Activated T-cell treated with anti-CD3 and anti-CD28 coated beads for 48 hours (primary cell): ENCODE results near the gene DPCD.

Source experiments
- DNase-seq: peaks from one replicate; pipeline ENCODE4 v3.0.0-alpha.2; 2020; ENCODE audit warnings: low read depth

Gene DPCD

GRCh38 chr10:101567165-101568006 lies 20.7 kb upstream of the DPCD start:
- DNase-seq = no peak

GRCh38 chr10:101568054-101568745 lies 19.9 kb upstream of the DPCD start:
- DNase-seq = no peak

- DNase-seq = no peak
Observed at GRCh38 chr10:101569323-101569621, 18.8 kb upstream of the DPCD start.

GRCh38 chr10:101569622-101570427 lies 18.3 kb upstream of the DPCD start:
- peak; percentile 77 for DNase-seq

GRCh38 chr10:101570428-101571270 lies 17.5 kb upstream of the DPCD start:
- no peak for DNase-seq

GRCh38 chr10:101571271-101571925 lies 16.7 kb upstream of the DPCD start:
- no peak for DNase-seq

GRCh38 chr10:101572126-101572525 lies 16.0 kb upstream of the DPCD start:
- no peak for DNase-seq

- no peak for DNase-seq
Observed at GRCh38 chr10:101572785-101573184, 15.3 kb upstream of the DPCD start.

- no peak for DNase-seq
Observed at GRCh38 chr10:101573885-101574753, 14.0 kb upstream of the DPCD start.

- DNase-seq = no peak
Observed at GRCh38 chr10:101575091-101575490, 13.0 kb upstream of the DPCD start.

GRCh38 chr10:101575580-101576210 lies 12.4 kb upstream of the DPCD start:
- DNase-seq = no peak

GRCh38 chr10:101576211-101576863 lies 11.8 kb upstream of the DPCD start:
- no peak for DNase-seq

- DNase-seq = no peak
Observed at GRCh38 chr10:101577121-101577871, 10.8 kb upstream of the DPCD start.

- DNase-seq = no peak
Observed at GRCh38 chr10:101578192-101578591, 9.9 kb upstream of the DPCD start.

- no peak for DNase-seq
Observed at GRCh38 chr10:101578803-101579515, 9.2 kb upstream of the DPCD start.

GRCh38 chr10:101579516-101579870 lies 8.6 kb upstream of the DPCD start:
- DNase-seq = no peak

- DNase-seq = no peak
Observed at GRCh38 chr10:101580486-101581399, 7.4 kb upstream of the DPCD start.
